HG03521 (cell line): ENCODE measurements around the gene SPNS1.
"Not testable (repeated sequence)": the region's sequence is repeated elsewhere in the genome, so short reads cannot be mapped to it uniquely, and the experiment has no call there.

Source experiments
- ATAC-seq: cut with Tn5 transposase; IDR thresholded peaks from one replicate; pipeline ENCODE4 v1.9.1; 2021; ENCODE audit warnings: mild to moderate bottlenecking, moderate library complexity; ENCODE audit not compliant: unreplicated experiment

Gene SPNS1

DNA sequence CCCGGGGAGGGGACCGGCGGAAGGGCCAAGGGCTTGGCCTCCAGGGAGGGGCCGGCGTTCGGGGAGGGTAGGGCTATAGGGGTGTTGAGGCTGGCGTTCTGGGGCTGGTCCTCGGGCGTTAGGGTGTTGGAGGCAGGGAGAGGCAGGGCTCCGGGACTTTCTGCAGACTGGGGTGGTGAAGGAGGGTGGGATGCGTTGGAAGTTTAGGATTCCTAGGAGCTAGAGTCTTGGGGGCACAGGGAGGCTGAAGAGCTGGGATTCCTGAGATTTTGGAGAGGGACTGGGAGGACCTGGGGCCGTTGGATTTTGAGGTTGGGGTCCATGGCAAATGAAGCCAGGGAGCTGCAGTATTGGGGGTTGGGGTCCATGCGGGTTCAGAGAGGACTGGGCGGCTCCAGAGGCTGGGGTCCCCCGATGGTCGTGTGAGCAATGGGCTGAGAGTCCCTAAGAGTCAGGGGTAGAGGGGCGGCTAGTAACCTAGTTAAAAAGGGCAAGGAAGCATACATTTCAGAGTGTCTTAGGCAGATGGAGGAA, 23.1 kb upstream of the SPNS1 start:
- ATAC-seq, result no peak

DNA sequence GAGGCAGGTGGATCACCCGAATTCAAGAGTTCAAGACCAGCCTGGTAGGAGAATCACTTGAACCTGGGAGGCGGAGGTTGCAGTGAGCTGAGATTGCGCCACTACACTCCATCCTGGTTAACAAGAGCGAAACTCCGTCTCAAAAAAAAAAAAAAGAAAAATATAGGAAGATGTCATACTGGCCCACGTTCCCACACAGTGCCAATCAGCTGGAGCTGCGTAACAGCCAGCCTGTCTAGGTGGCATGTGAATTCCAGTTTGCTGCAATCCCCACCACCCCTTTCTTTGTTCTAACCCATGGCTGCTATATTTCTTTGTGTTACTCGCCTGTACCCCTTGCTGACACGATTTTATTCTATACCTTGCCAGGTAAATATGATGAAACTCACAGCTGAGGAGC, 16.4 kb upstream of the SPNS1 start:
- no peak for ATAC-seq

DNA sequence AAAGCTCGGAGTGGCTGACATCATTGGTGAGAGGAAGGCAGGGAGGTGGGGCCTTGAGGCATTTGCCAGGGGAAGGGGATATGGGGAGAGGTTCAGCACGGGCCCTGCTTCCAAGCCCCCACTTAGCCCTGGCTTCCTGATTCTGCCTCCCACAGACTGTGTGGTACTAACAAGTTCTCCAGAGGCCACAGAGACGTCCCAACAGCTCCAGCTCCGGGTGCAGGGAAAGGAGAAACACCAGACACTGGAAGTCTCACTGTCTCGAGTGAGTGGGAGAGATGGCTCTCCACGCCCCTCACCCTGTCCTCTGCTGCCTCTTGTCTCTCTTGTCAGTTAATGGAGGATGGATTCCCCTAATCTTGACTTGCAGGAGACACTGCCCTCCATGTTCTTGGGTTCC, 15.7 kb upstream of the SPNS1 start:
- no peak for ATAC-seq

DNA sequence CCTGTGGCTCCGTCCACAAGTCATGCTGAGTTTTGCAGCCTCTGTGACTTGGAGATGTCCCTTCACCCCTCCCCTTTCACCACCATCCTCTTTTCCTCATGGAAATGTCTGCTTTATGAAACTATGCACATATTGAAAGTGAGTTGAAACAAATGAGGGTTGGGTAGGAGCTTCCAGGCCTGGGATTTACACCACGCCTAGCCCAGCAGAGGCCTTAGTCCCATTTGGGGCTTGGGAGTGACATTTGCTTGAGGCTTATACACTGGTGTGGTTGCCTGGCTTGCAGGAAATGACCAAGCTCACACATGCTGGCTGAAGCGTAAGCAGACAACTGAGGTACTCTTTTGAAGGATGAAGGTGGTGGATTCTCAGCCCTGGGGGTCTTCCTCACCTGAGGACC, 10.5 kb upstream of the SPNS1 start:
- no peak for ATAC-seq

DNA sequence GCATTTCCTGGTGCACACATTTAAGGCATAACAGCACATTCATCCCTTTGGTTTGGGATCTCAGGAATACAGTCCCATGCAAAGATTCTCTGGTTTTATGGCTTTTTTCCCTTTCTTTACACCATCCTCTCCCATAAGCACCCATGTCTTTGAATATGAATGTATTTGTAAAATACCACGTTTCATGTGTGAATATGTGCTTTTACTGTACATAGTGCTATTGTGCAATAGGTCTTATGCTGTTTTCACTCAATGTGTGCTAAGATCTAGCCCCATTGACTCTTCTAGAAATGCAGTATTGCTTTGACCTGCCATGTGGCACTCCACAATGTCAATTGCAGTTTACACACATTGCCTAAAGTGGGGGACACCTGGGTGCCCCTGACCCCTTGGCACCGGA, 10.1 kb upstream of the SPNS1 start:
- ATAC-seq, result no peak

DNA sequence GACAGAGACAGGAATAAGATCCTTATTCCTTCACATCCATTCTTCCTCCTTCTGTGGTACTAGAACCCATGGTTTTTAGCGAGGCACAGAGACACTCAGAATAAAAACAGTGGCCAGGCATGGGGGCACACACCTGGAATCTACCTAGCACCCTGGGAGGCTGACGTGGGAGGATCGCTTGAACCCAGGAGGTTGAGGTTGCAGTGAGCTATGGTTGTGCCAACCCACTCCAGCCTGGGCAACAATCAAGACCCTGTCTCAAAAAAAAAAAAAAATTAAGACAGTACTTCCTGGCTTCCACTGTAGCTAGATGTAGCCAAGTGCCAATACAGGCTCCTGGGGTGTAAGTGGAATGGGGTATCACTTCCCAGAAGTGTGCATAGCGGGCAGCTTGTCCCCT, 7.4 kb upstream of the SPNS1 start:
- no peak for ATAC-seq

DNA sequence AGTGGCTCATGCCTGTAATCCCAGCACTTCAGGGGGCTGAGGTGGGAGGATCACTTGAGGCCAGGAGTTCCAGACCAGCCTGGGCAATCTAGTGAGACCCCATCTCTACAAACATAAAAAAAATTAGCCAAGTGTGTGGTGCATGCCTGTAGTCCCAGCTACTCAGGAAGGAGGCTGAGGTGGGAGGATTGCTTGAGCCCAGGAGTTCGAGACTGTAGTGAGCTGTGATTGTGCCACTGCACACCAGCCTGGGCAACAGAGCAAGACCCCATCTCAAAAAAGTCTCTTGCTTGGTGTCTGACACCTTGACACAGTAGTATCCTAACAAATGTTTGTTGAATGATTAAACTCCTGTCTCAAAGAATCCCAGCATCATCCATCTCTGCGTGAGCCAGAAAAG, 4.9 kb upstream of the SPNS1 start:
- not testable (repeated sequence) for ATAC-seq

DNA sequence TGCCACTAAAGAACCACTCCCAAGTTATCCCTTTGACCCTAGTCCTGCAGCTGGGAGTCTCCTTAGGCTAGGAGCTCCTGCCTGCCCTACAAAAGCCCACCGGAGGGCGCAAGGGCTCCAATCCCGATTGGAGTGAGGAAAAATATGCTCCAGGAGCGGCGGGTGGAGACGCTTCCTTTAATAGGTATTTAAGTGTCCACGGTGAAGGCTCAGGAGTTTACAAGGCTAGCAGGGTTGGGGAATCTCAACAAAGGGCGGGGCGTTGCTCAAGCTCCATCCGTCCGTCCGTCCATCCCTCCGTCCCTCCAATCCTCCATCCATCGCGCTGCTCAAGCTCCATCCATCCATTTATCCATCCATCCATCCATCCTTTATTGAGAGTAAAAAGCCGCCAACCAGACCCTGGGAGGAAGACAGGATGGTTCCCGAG, 556 bp upstream of the SPNS1 start:
- ATAC-seq, result no peak

DNA sequence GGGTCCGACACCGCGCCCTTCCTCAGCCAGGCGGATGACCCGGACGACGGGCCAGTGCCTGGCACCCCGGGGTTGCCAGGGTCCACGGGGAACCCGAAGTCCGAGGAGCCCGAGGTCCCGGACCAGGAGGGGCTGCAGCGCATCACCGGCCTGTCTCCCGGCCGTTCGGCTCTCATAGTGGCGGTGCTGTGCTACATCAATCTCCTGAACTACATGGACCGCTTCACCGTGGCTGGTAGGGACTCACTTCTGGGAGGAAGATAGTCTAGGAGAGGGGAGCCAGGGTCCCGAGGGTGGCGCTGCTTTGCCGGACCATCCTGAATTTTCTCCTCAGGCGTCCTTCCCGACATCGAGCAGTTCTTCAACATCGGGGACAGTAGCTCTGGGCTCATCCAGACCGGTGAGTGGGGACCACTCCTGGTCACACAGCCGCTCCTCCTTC, 601 bp downstream of the SPNS1 start:
- ATAC-seq, result peak; percentile 13

DNA sequence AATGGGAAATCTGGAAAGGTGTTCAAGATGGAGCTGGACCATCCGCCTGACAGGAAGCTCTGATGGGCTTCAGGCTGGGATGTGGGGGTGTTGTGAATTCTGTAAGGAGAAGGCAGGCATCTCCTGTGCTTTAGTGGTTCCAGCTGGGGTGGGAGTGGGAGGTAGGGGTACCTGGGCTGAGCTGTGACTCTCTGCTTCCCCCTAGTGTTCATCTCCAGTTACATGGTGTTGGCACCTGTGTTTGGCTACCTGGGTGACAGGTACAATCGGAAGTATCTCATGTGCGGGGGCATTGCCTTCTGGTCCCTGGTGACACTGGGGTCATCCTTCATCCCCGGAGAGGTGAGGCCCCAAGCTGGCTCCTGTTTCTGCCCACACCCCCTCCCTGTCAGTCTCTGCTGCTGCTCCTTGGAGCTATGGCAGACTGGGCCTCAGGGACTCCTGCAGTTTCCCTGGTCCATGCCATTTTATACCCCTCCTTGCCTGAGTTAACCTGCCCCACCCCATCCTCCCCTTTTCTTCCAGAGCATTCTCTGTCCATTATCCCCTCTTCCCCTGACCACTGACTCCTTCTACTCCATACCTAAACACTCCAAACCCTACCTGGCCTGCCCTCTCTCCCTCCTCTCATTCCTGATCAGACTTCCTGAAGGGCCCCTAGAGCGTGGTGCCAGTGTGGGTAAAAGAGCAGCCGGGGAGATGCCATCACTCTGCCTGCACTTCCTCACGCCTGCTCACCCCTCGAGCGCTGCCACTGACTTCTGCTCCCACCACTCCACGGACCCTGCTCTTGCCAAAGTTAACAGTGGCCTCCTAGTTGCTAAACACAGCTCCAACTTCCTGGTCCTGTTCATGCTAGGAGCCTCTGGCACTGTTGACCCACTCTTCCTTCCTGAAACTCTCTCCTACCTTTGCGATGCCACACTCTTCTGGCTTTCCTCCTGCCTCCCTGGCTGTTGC, 3.4 kb downstream of the SPNS1 start:
- no peak for ATAC-seq

DNA sequence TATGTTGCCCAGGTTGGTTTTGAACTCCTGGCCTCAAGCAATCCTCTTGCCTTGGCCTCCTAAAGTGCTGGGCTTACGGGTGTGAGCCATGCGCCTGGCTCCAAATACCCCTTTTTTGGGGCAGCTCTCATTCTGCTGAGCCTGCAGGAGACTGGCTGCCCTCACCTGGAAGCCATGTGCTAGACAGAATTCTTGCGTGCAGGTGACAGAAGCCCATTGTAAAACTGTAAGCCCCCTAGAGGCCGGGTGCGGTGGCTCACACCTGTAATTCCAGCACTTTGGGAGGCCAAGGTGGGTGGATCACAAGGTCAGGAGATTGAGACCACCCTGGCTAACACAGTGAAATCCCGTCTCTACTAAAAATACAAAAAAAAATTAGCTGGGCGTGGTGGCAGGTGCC, 5.8 kb downstream of the SPNS1 start:
- ATAC-seq, result not testable (repeated sequence)

DNA sequence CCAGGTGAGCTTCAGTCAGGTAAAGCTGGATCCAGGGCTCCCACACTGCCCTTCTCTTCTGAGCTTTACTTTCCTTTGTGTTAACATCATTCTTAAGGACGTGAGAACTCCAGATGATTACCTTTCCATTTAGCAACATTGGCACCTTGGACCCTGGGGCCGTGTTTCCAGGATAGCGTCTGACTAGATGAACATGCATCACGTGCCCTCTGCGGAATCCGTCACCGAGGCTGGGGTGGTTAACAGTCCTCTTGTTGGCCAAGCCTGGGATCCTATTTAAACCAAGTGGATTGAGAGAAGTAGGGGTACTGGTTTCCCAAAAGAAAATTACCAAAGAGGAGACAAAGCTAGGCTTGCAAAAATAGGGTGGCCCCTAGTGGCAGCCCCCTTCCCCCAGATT, 6.4 kb downstream of the SPNS1 start:
- no peak for ATAC-seq

DNA sequence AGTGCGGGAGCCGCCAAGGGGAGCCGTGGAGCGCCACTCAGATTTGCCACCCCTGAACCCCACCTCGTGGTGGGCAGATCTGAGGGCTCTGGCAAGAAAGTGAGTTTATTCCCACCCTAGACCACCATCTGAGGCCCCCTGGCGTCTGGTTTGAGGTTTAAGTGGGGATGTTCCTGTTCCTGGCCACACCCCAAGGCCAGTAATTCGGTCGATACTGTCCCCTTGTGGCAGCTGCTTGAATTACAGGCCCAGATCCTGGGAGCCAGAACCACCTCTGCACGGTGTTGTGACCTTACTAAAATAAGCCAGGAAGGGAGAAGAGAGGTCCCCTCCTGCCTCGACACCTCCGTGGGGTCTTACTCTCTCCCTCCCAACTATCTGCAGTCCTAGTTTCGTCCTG, 6.9 kb downstream of the SPNS1 start:
- no peak for ATAC-seq

DNA sequence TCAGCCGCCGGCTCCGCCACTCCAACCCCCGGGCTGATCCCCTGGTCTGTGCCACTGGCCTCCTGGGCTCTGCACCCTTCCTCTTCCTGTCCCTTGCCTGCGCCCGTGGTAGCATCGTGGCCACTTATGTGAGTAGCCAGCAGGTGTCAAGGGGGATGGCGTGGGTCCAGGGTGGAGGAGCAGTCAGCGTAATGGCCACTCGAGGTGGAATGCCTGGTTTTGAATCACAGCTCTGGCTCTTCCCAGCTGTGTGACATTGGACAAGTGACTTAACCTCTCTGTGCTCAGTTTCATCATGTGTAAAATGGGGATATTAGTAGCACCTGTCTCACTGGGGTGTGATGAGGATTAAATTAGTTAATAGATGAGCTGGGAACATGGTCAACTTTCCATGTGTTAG, 7.8 kb downstream of the SPNS1 start:
- no peak for ATAC-seq

DNA sequence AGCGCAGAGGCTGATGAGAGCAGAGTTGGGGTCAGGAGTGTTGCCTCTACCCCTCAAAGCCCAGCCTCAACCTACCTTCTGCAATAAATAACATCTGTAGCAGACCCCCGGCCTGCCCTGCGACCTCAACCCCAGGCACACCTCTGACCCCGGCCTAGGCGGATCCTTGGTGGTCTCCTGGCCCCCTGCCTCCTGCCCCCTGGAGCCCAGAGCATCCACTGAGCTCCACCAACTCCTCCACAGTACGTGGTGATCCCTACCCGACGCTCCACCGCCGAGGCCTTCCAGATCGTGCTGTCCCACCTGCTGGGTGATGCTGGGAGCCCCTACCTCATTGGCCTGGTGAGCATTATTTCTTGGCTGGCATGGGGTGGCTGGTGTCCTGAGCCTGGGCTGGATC, 8.4 kb downstream of the SPNS1 start:
- no peak for ATAC-seq

DNA sequence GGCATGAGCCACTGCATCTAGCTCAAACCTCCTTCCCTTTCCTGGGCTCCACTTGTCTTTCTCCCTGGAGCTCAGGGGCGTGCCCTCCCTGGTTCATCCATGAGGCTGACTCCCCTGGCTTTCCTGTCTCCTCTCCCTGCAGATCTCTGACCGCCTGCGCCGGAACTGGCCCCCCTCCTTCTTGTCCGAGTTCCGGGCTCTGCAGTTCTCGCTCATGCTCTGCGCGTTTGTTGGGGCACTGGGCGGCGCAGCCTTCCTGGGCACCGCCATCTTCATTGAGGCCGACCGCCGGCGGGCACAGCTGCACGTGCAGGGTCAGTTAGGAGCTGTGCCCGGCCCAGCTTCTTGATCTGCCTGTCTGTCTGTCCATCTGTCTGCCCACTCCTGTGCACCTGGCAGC, 9.1 kb downstream of the SPNS1 start:
- no peak for ATAC-seq

DNA sequence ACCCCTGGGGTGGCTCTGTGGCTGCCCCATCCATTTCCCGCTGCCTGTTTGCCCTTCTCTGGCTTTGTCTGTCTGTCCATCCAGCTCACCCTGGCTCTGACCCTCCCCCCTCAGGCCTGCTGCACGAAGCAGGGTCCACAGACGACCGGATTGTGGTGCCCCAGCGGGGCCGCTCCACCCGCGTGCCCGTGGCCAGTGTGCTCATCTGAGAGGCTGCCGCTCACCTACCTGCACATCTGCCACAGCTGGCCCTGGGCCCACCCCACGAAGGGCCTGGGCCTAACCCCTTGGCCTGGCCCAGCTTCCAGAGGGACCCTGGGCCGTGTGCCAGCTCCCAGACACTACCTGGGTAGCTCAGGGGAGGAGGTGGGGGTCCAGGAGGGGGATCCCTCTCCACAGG, 9.5 kb downstream of the SPNS1 start:
- no peak for ATAC-seq

DNA sequence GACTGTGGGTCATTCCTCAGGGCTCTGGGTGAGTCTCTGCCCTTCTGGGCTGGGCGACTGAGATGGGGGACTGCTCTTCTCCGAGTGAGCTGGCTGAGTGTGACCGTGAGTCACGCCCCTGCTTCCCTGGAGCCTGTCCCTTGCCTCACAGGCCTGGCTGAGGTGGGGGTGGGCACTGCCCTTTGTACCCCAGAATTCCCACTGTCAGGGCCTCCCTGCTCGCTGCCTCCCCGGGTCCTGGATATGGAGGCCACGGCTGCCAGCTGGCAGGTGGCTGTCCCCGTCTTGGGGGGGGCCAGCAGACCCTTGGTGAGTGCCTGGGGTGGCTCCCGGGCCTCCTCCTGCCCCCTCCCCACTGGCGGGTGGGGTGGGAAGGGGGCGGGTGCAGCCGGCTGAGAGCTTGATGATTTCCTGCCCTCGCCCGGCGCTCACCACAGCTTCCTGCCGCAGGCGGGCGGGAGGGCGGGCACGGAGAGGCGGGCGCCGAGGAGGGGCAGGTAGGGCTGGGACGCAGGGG, 10.1 kb downstream of the SPNS1 start, which contains the start of gene LAT:
Gene LAT, plus strand, starts transcription at position 434 of the 517 bp plus-strand sequence. CDS start 366 bp downstream, outside the sequence.
- ATAC-seq, result no peak

DNA sequence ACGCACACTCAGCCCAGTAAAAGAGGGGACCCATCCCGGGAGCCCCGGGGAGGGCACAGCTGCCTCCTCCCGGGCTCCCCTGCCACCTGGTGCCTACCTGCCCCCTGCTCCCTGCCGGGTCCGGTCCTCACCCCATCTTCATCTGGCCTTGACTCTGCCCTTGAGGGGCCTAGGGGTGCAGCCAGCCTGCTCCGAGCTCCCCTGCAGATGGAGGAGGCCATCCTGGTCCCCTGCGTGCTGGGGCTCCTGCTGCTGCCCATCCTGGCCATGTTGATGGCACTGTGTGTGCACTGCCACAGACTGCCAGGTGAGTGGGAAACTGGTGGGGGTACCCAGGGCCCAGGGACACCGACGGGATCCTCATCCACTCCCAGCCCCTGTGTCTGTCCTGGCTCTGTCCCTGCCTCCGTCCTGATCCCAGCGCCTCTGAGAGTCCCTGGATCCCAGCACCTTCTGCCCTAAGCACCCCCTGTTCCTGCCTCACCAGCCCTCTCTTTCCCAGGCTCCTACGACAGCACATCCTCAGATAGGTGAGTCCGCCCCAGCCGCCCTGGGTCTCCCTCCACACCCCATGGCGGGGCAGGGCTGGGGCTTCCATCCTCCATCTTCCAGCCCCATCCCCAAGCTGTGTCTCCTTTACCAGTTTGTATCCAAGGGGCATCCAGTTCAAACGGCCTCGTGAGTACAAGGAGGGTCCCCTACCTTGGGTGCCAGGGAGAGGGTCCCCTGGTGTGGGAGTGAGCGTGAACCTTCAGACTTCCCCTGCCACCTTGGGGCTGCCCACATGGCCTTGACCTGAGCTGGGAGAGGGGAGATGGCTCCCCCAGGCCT, 10.8 kb downstream of the SPNS1 start:
- ATAC-seq, result no peak

DNA sequence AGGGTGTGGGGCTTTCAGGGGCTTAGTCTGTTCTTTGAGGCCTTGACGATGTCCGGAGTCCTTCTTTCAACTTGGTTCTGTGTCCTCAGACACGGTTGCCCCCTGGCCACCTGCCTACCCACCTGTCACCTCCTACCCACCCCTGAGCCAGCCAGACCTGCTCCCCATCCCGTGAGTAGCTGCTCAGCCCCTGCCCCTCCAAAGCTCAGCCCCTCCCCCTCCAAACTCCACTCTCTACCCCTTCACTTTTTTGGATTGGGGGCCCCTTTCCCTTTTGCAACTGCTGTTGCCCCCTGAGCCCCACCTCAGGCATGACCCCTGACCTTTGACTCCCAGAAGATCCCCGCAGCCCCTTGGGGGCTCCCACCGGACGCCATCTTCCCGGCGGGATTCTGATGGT, 11.5 kb downstream of the SPNS1 start:
- no peak for ATAC-seq

DNA sequence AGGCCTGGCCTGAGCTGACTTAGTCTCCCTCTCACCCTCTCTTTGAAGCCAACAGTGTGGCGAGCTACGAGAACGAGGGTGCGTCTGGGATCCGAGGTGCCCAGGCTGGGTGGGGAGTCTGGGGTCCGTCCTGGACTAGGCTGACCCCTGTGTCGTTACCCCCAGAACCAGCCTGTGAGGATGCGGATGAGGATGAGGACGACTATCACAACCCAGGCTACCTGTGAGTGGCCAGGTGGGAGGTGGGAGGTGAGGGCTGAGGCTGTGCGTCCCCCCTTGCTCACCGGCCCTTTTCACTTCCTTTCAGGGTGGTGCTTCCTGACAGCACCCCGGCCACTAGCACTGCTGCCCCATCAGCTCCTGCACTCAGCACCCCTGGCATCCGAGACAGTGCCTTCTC, 11.9 kb downstream of the SPNS1 start:
- ATAC-seq, result no peak
